ENCODE results near the gene HTR5A.
A peak's percentile ranks its signal among the peaks of the same experiment; 100 is the strongest.

DNA sequence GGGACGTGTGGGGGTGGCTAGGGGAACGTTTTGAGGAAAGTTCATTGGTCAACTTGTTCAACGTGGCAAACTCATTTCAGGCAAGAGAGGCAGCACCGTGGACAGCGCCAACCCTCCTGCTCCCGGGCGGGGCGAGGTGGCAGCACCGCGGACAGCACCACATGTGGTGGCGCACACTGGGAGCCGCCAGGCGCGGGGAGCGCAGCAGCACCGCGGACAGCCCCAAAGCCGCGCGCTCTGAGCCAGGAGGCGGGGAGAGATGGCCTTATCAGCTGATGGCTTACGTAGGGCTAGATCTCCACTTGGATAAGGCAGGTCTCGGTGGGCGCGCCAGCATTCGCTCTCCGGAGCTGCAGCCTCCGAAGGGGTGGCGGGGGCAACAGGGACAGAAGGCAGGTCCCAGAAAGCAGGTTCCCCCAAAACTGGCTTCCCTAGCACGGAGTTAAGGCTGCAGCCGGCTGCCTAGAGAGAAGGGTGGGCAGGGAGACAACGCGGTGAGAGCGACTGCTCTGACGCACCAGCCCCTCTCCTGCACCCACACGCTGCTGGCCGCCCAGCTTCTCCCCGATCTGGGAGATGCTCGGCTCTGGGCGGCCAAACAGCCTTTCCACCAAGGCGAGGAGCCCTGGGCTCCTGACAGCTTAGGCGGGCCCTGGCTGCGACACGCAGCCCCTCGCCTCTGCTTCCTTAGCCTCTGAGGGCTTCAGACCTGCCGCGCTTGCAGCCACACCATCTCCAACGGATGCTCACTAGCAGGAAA lies at the start of gene HTR5A:
- TF ChIP-seq CTCF (IDR thresholded peaks at IDR 0.05; ENCODE audit: insufficient read depth, low read length) (no peak), POLR2AphosphoS5 (IDR thresholded peaks at IDR 0.05; ENCODE audit: low read depth) (peak; percentile 50; the same call in 1 of the 2 replicates)
